Uterus (tissue), 4 donors: ENCODE data around the gene CAMTA2. TPM values are rescaled to one million over a fixed set of nuclear protein-coding genes. Genes with fewer than 3 reads are reported as not detected.

ENCODE experiments used
- DNase-seq, 2 donors: peaks; one replicate each; pipeline ENCODE4 v3.0.0-alpha.2; 2019 to 2020
- H3K27ac ChIP-seq, 2 donors: fragments of 200-600 bp; sonication (generic); 1 replicate in 1 of 2; 2 replicates in 1 of 2; pipeline ENCODE4 v1.5.1; 2016 to 2018
- H3K27me3 ChIP-seq, 2 donors: fragments of 200-600 bp; sonication (generic); one replicate each; pipeline ENCODE4 v1.5.1; 2018 to 2019; ENCODE audit warnings: control low read depth in 1 of 2
- H3K36me3 ChIP-seq, 2 donors: fragments of 200-600 bp; sonication (generic); one replicate each; pipeline ENCODE4 v1.5.1; 2019; ENCODE audit warnings: control low read depth in 1 of 2
- H3K4me1 ChIP-seq, 2 donors: fragments of 200-600 bp; sonication (generic); one replicate each; pipeline ENCODE4 v1.5.1; 2018 to 2019; ENCODE audit warnings: control low read depth in 1 of 2
- H3K4me3 ChIP-seq, 2 donors: fragments of 200-600 bp; sonication (generic); 1 replicate in 1 of 2; 2 replicates in 1 of 2; pipeline ENCODE4 v1.5.1; 2018 to 2019; ENCODE audit warnings: mild to moderate bottlenecking in 1 of 2
- H3K9me3 ChIP-seq, 2 donors: fragments of 200-600 bp; sonication (generic); one replicate each; pipeline ENCODE4 v1.5.1; 2019; ENCODE audit warnings: control low read depth in 1 of 2
- CTCF ChIP-seq, 4 experiments: fragments of 200-600 bp in 2 of 4; fragments of 450-650 bp in 2 of 4; sonication (generic) in 2 of 4; IDR thresholded peaks; one replicate each; pipeline ENCODE4 v1.5.1; 2016 to 2019; ENCODE audit warnings: antibody characterized with exemption in 4 of 4, mild to moderate bottlenecking in 2 of 4, moderate library complexity in 1 of 4
- POLR2A ChIP-seq, 2 donors: fragments of 450-650 bp; IDR thresholded peaks; one replicate each; pipeline ENCODE4 v1.6.1; 2016; ENCODE audit warnings: antibody characterized with exemption in 2 of 2, mild to moderate bottlenecking in 1 of 2, moderate library complexity in 1 of 2
- intact Hi-C: fragments of 100-400 bp; cut with DNase I; formaldehyde crosslinking; loops from one replicate; pipeline ENCODE4 v1.15.1; 2023; ENCODE audit warnings: low total_unique reads
- microRNA-seq: library from miRNA; unstranded; fragments of <30 nt; microRNA quantifications from one replicate; pipeline ENCODE4, GENCODE V29; 2016; ENCODE audit warnings: borderline microRNAs expressed, borderline replicate concordance
- small RNA-seq: library from RNA; depleted of rRNA; stranded (forward); fragments of <200 nt; gene quantifications from one replicate; pipeline ENCODE3, GENCODE V24; 2016
- total RNA-seq, 4 donors: library from RNA; depleted of rRNA in 3 of 4; stranded (reverse); fragments of >200 nt in 3 of 4; gene quantifications; one replicate each; pipeline versions ENCODE4 v1.1.0 to v1.2.4, GENCODE V29; 2014 to 2023
- donor health status: DM: yes; HTN: yes; CAD: no.

CAMTA2 gene
- total RNA-seq, 4 donors from 2014 or later = 7.3 to 80.8 (median 12.7) TPM

DNA sequence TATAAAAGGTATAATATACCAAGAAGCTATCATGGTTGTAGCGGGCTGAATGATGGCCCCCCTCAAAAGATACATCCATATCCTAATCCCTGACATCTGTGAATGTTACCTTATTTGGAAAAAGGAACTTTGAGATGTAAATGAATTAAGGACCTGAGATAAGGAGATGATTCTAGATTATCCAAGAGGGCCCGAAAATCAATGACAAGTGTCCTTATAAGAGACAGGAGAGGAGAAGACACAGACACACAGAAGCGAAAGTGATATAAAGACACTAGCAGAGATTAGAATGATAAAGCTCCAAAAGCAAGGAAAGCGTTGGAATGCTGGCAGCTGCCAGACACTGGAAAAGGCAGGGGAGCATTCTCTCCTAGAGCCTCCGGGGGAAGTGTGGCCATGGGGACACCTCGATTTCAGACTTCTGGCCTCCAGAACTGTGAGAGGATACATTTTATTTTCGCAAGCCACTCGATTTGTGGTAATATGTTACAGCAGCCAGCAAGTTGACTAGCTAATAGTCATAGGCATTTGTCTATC is 67.9 kb downstream of the CAMTA2 start:
- H3K4me1 ChIP-seq = no peaks in the 10 kb centered on the region
- TF ChIP-seq CTCF (IDR thresholded peaks at IDR 0.05) (no peak), POLR2A (IDR thresholded peaks at IDR 0.05) (no peak)
- no peak for DNase-seq
- no peaks in the 10 kb centered on the region for H3K36me3 ChIP-seq
- intact Hi-C loops = loop anchor here (10.0 kb wide), 1 partner anchor 145 kb away; no protein-coding TSS in a partner anchor
- no peaks in the 10 kb centered on the region for H3K27me3 ChIP-seq
- no peaks in the 10 kb centered on the region for H3K9me3 ChIP-seq
- no peak overlapping the region for H3K27ac ChIP-seq
- no peak overlapping the region for H3K4me3 ChIP-seq

Small RNA genes lying within 50 kb of the gene (microRNA-seq; reads per million reads assigned to microRNA genes)
- gene MIR6864 = not detected
- gene MIR6865 = not detected

Small RNA genes lying within 50 kb of the gene (small RNA-seq; reads per million reads assigned to genes)
- not detected for gene MIR6864
- not detected for gene MIR6865

Other genes starting within 250 kb of the CAMTA2 start
- under 1 TPM in 2 of 4 donors, not detected in 2; 0.58 to 0.69 TPM for gene ZMYND15, start 247.8 kb downstream of the CAMTA2 start, total RNA-seq
- gene CXCL16, start 247.7 kb downstream of the CAMTA2 start, total RNA-seq = 1 to 10 TPM; 1.0 to 9.1 (median 7.1) TPM
- gene TM4SF5, start 215.8 kb downstream of the CAMTA2 start, total RNA-seq = not detected
- gene VMO1, start 201.3 kb downstream of the CAMTA2 start, total RNA-seq = 1 to 10 TPM in 2 of 4 donors, not detected in 2; 1.3 to 2.2 TPM
- not detected for gene GLTPD2, start 198.7 kb downstream of the CAMTA2 start, total RNA-seq
- gene PSMB6, start 191.5 kb downstream of the CAMTA2 start, total RNA-seq = 10 to 100 TPM; 64.9 to 99.7 (median 87.3) TPM
- gene PLD2, start 180.5 kb downstream of the CAMTA2 start, total RNA-seq = 10 to 100 TPM in 3 of 4 donors, 1 to 10 TPM in 1; 10.0 to 54.3 (median 25.1) TPM
- gene MINK1, start 154.3 kb downstream of the CAMTA2 start, total RNA-seq = 10 to 100 TPM; 17.9 to 99.2 (median 27.9) TPM
- 1 to 10 TPM in 3 of 4 donors, not detected in 1; 2.9 to 6.6 (median 3.5) TPM for gene C17orf107, start 88.1 kb downstream of the CAMTA2 start, total RNA-seq
- gene CHRNE, start 84.6 kb downstream of the CAMTA2 start, total RNA-seq = under 1 TPM in 2 of 4 donors, not detected in 2; 0.79 to 0.83 TPM
- gene GP1BA, start 55.4 kb downstream of the CAMTA2 start, total RNA-seq = not detected
- gene SLC25A11, start 47.6 kb downstream of the CAMTA2 start, total RNA-seq = 10 to 100 TPM in 3 of 4 donors, 1 to 10 TPM in 1; 9.5 to 58.2 (median 42.9) TPM
- 100 to 1,000 TPM in 1 of 4 donors, 10 to 100 TPM in 3; 14.8 to 100 (median 53.1) TPM for gene RNF167, start 47.4 kb downstream of the CAMTA2 start, total RNA-seq
- gene PFN1, start 39.1 kb downstream of the CAMTA2 start, total RNA-seq = 100 to 1,000 TPM; 170 to 396 (median 304) TPM
- 1 to 10 TPM in 3 of 4 donors, not detected in 1; 2.8 to 3.7 (median 3.6) TPM for gene ENO3, start 36.6 kb downstream of the CAMTA2 start, total RNA-seq
- 10 to 100 TPM; 18.4 to 58.3 (median 34.0) TPM for gene SPAG7, start 19.9 kb downstream of the CAMTA2 start, total RNA-seq
- gene INCA1, start 9.8 kb upstream of the CAMTA2 start, total RNA-seq = 1 to 10 TPM in 1 of 4 donors, not detected in 3; 3.4 TPM
- gene KIF1C, start 10.3 kb upstream of the CAMTA2 start, total RNA-seq = 100 to 1,000 TPM in 1 of 4 donors, 10 to 100 TPM in 3; 22.9 to 140 (median 30.5) TPM
- gene SLC52A1, start 47.8 kb upstream of the CAMTA2 start, total RNA-seq = under 1 TPM in 1 of 4 donors, not detected in 3; 0.55 TPM
- gene ZFP3, start 90.8 kb upstream of the CAMTA2 start, total RNA-seq = 1 to 10 TPM; 1.5 to 8.6 (median 5.3) TPM
- gene ZNF232, start 124.2 kb upstream of the CAMTA2 start, total RNA-seq = 10 to 100 TPM in 1 of 4 donors, 1 to 10 TPM in 2, under 1 TPM in 1; 0.51 to 12.7 (median 6.1) TPM
- 1 to 10 TPM in 1 of 4 donors, under 1 TPM in 2, not detected in 1; 0.21 to 2.6 (median 0.97) TPM for gene USP6, start 128.4 kb upstream of the CAMTA2 start, total RNA-seq
- gene ZNF594, start 204.2 kb upstream of the CAMTA2 start, total RNA-seq = 10 to 100 TPM in 3 of 4 donors, 1 to 10 TPM in 1; 7.9 to 43.3 (median 14.3) TPM
- under 1 TPM in 2 of 4 donors, not detected in 2; 0.62 to 0.91 TPM for gene SCIMP, start 247.2 kb upstream of the CAMTA2 start, total RNA-seq